ENCODE results near the gene RGS7.

RGS7 gene

DNA sequence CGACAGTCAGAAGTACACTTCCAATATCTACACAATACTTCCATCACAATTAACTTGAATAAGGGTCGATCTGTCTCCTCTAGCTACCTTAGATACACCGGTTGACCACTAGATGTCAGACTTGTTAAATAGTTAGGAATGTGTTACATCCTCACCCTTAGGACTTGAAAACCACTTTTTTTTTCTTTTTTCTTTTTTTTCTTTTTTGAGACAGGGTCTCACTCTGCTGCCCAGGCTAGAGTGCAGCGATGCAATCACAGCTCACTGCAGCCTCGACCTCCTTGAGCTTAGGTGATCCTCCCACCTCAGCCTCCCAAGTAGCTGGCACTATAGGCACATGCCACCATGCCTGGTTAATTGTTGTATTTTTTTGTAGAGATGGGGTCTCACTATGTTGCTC, 624.6 kb downstream of the RGS7 start:
- TF ChIP-seq, protein P1, sequence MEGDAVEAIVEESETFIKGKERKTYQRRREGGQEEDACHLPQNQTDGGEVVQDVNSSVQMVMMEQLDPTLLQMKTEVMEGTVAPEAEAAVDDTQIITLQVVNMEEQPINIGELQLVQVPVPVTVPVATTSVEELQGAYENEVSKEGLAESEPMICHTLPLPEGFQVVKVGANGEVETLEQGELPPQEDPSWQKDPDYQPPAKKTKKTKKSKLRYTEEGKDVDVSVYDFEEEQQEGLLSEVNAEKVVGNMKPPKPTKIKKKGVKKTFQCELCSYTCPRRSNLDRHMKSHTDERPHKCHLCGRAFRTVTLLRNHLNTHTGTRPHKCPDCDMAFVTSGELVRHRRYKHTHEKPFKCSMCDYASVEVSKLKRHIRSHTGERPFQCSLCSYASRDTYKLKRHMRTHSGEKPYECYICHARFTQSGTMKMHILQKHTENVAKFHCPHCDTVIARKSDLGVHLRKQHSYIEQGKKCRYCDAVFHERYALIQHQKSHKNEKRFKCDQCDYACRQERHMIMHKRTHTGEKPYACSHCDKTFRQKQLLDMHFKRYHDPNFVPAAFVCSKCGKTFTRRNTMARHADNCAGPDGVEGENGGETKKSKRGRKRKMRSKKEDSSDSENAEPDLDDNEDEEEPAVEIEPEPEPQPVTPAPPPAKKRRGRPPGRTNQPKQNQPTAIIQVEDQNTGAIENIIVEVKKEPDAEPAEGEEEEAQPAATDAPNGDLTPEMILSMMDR (IDR thresholded peaks at IDR 0.05; ENCODE audit: low read depth, low read length), result peak; percentile 66
- DNase-seq, result no peak
- H3K36me3 ChIP-seq, result no peaks in the 10 kb centered on the region

More for the DNA sequence above, 624.6 kb downstream of the RGS7 start:
- Histone ChIP-seq H3K27me3 (ENCODE audit: insufficient read depth, low read depth, severe bottlenecking) (no peaks in the 10 kb centered on the region), H3K9me3 (ENCODE audit: severe bottlenecking) (peaks cover 2% of the 10 kb centered on the region), H3K4me3 (ENCODE audit: low read depth, low read length) (no peak overlapping the region), H3K27ac (no peak overlapping the region)

Measured in WERI-Rb-1 (cell line).